ENCODE results near the gene TPPP3.

GRCh38 chr16:67405336-67405735, 12.0 kb upstream of the TPPP3 start:
- TF ChIP-seq POLR2A (IDR thresholded peaks at IDR 0.05; ENCODE audit: low read length), result no peak
- no peak for TF ChIP-seq GATA1 (IDR thresholded peaks at IDR 0.05; ENCODE audit: low read depth, low read length)
